GM12873 (cell line): ENCODE measurements around the gene KRTAP5-1.

Experiments used
- TF ChIP-seq, protein P1 (sequence below): IDR thresholded peaks from 2 replicates; pipeline ENCODE4 v1.5.1; 2012; ENCODE audit warnings: low read depth, mild to moderate bottlenecking, moderate library complexity, low read length, control low read depth; ENCODE audit not compliant: insufficient read depth; ENCODE audit errors: missing control alignments

The KRTAP5-1 gene

DNA sequence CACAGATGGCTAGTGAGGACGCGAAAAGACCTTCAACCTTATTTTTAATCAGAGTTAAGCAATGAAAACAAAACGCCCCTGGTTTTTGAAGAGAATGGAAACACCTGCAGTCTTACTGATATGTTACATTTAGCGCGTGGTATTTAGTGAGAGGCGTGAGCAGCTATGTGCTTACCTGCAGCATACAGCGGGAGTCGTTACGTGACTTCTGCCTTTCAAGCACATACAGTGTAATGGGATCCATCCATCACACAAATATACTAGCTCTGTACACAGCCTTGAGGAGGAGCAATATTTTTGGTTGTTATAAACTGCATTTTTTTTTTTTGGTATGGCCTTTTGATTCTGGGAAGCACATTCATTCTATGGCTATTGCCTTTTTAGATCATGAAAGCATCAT lies 7.5 kb upstream of the KRTAP5-1 start:
- TF ChIP-seq, protein P1, sequence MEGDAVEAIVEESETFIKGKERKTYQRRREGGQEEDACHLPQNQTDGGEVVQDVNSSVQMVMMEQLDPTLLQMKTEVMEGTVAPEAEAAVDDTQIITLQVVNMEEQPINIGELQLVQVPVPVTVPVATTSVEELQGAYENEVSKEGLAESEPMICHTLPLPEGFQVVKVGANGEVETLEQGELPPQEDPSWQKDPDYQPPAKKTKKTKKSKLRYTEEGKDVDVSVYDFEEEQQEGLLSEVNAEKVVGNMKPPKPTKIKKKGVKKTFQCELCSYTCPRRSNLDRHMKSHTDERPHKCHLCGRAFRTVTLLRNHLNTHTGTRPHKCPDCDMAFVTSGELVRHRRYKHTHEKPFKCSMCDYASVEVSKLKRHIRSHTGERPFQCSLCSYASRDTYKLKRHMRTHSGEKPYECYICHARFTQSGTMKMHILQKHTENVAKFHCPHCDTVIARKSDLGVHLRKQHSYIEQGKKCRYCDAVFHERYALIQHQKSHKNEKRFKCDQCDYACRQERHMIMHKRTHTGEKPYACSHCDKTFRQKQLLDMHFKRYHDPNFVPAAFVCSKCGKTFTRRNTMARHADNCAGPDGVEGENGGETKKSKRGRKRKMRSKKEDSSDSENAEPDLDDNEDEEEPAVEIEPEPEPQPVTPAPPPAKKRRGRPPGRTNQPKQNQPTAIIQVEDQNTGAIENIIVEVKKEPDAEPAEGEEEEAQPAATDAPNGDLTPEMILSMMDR = no peak

DNA sequence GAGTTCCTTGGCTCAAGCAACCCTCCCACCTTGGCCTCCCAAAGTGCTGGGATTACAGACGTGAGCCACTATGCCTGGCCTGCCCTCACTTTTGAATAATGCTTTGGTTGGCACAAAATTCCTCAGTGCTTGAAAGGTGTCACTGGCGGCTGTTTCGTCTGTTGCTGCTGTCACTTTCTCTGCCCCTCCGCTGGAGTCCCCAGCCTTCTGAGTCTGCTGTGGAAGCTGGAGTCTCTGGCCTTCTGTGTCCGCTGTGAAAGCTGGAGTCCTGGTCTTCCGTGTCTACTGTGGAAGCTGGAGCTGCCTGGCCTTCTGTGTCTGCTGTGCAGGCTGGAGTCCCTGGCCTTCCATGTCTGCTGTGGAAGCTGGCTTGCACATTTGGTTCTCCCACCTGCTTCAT lies 4.9 kb upstream of the KRTAP5-1 start:
- TF ChIP-seq, protein P1 = no peak

DNA sequence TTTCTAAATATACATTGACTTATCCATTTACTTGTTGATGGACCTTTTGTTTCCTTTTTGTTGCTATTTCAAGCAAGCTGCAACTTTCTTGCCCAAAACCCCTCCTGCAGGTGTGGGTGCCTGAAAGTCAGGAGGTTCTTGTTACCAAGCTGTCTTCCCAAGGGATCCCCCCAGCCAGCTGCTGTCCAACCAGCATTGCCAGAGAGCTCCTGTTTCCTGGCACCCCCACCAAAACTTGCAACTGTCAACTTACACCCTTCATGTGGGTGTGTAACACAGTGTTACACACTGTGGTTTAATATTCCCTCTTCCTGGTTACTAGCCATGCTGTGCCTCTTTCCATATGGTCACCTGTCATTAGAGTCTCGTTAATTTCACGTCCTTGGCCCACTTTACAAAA lies 1.6 kb upstream of the KRTAP5-1 start:
- TF ChIP-seq, protein P1 = no peak

DNA sequence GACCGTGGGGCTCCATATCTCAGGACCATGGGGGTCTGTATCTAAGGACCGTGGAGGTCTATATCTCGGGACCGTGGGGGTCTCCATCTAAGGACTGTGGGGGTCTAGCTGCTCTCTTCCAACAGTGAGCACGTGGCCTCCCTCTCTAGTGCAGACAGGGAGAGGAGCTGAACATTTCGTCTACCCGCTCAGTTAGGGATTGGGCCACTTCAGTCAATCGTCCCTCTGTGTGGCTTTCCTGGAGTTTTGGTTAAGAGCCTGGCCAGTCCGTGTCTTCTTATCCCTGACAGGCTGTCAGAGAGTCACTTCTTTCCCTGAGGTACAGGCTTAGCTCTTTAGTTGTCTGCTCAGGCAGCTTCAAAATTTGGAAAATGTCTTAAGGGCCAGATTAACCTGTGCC lies 3.1 kb downstream of the KRTAP5-1 start:
- TF ChIP-seq, protein P1 = no peak

DNA sequence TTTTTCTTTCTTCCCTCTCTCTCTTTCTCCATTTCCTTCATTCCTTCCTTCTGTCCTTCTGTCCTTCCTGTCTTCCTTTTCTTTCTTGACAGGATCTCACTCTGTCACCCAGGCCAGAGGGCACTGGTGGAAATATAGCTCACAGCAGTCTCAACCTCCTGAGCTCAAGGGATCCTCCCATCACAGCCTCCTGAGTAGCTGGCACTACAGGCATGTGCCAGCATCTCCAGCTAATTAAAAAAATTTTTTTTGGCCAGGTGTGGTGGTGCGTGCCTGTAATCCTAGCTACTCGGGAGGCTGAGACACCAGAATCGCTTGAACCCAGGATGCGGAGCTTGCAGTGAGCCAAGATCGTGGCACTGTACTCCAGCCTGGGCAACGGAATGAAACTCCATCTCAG lies 8.3 kb downstream of the KRTAP5-1 start:
- TF ChIP-seq, protein P1 = no peak

DNA sequence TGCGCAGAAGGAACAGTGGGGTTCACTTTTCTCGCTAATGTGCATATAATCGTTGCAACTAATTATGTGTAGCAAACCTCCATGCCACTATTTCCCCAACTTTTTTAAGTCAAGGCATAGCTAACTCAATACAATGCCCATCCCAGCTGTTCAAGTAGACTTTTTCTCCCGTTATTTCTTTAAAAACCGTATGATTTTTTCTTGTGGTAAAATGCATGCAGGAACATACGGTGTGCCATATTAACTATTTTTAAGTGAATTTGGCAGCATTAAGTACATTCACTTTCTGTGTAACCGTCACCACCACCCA lies 10.2 kb downstream of the KRTAP5-1 start:
- TF ChIP-seq, protein P1 = no peak

DNA sequence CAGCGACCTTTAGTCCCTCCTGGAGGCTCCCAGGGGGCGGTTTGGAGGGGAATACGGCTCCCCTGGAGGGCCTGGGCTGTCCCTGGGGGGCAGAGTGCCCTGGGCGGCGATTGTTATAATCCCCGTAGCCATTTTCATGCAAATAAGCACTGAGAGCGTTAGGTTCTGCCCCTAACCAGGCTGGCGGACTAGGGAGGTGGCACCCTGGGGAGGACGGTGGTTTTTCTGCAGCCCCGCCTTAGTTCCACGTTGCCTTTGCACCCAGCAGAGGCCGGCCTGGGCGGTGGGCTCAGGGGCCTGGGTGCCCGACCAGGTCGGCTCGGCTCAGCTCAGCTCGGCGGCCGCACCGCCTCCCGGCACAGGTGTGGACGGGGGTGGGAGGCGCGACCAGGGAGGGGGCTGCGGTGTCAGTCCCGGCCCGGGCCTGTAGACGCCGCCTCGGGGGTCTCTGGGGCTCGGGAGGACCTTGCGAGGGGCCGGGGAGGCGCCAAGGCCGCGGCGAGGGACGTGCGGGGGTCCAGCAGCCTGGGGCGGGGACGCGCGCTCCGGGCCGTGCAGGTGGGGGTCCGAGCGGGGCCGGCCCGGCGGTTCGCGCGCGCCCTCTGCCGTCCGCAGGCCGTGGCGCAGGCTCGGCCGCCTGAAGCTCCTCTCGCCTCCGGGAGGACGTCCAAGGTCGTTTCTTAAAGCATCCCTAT lies 10.7 kb downstream of the KRTAP5-1 start:
- TF ChIP-seq, protein P1 = peak; percentile 83
